Stimulated activated CD4-positive, alpha-beta T cell treated with anti-CD3 and anti-CD28 coated beads, Interleukin-2, amount 100 ng/mL, for 4 hours (primary cell): ENCODE measurements around the gene XRRA1.
"Not testable (repeated sequence)": the region's sequence is repeated elsewhere in the genome, so short reads cannot be mapped to it uniquely, and the experiment has no call there.

Experiments used
- DNase-seq: peaks from one replicate; pipeline ENCODE4 v3.0.0-alpha.2; 2020; ENCODE audit warnings: low read depth

Gene XRRA1

DNA sequence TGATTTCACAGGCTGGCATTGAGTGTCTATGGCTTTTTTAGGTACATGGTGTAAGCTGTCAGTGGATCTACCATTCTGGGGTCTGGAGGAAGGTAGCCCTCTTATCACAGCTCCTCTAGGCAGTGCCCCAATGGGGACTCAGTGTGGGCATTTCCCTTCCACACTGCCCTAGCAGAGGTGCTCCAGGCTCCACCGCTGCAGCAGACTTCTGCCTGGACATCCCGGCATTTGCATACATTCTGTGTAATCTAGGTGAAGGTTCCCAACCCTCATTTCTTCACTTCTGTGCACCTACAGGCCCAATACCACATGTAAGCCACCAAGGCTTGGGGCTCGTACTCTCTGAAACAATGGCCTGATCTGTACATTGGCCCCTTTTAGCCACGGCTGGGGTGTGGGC is 122.0 kb downstream of the XRRA1 start:
- no peak for DNase-seq

GRCh38 chr11:74825596-74825995 is 123.3 kb downstream of the XRRA1 start:
- not testable (repeated sequence) for DNase-seq

GRCh38 chr11:74824285-74824982 is 124.5 kb downstream of the XRRA1 start:
- DNase-seq, result no peak

DNA sequence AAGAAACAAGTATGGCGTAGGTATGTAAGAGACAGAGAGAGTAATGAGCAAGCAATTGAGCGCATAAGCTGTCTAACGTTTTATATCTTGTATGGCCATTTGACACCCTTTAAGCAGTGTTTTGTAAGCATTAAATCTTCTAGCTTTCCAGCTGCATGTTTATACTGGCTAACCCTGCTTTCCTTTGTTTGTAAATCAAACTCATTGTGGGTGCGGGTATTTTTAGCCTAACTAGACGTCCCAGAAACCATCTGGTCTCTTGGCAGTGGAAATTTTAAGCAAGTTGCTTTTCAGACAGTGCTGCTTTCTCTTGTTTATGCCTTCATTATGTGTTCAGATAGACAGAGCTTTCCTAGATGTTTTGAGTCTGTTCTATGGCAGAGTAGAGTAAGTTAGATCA is 126.7 kb downstream of the XRRA1 start:
- DNase-seq, result no peak

GRCh38 chr11:74820763-74821162 is 128.1 kb downstream of the XRRA1 start:
- no peak for DNase-seq

- no peak for DNase-seq
These were observed 129.5 kb downstream of the XRRA1 start for GRCh38 chr11:74819400-74819799.

DNA sequence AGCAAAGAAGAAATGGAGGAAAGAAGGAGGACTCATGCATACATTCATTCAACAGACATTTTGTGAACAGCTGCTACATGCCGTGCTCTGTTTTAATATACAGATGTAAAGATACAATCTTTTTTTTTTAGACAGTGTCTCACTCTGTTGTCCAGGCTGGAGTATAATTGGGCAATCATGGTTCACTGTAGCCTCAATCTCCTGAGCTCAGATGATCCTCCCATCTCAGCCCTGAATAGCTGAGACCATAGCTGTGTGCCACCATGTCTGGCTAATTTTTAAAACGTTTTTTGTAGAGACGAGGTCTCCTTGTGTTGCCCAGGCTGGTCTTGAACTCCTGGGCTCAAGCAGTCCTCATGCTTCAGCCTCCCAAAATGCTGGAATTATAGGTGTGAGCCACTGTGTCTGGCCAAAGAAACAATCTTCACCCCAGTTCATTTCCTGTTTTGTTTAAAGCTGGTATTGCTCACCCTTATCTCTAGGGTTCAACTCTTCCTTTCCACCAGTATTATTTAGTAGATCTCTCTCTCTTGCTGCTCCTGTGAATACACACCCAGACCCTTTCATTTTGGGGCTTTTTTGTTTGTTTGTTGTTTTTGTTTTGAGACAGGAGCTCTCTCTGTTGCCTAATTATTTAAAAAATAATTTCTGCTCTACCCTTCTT is 130.5 kb downstream of the XRRA1 start:
- no peak for DNase-seq

- DNase-seq, result no peak
These were observed 132.2 kb downstream of the XRRA1 start for GRCh38 chr11:74816664-74817063.

GRCh38 chr11:74815966-74816365 is 132.9 kb downstream of the XRRA1 start:
- no peak for DNase-seq

GRCh38 chr11:74809801-74810200 is 139.1 kb downstream of the XRRA1 start:
- no peak for DNase-seq

DNA sequence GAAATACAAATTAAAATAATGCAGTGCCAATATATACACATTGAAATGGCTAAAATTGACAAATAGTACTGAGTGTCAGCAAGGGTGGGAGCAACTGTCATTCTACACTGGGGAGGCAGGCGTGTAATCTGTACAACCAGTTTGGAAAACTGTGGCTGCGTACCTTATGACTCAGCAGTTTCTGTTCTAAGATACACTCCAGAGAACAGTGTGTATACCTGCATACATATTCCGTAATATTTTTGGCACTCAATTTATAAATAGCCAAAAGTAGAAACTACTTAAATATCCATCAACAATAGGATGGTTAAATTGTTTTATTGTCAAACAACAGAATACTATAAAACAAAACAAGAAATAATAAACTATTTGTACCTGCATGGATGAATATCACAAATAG is 142.6 kb downstream of the XRRA1 start:
- no peak for DNase-seq

- no peak for DNase-seq
These were observed 157.4 kb downstream of the XRRA1 start for GRCh38 chr11:74791333-74792100.
